HG02798 (cell line): ENCODE measurements around the gene EPB41L5.
"Not testable (repeated sequence)": the region's sequence is repeated elsewhere in the genome, so short reads cannot be mapped to it uniquely, and the experiment has no call there.

ENCODE experiments used
- ATAC-seq: cut with Tn5 transposase; IDR thresholded peaks from one replicate; pipeline ENCODE4 v1.9.1; 2021; ENCODE audit warnings: mild to moderate bottlenecking; ENCODE audit not compliant: unreplicated experiment, poor library complexity

The EPB41L5 gene

DNA sequence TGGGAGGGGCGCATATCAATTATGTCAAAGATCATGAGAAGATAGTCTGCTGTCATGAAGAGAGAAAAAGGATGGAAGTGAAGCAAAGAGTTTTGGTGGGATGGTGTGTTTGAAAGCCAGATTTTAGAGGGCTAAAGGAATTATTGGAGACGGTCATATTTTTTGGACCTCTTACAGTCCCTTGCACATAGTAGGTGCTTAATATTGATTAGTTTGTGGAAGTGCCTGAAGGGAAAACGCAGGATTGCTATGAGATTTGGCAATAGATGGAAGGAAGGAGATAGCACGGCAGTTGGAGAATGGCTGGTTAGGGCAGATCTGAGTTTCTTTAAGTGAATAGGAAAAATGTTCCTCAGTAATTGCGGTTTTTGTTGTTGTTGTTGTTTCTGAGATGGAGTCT, 15.9 kb downstream of the EPB41L5 start:
- ATAC-seq: no peak

DNA sequence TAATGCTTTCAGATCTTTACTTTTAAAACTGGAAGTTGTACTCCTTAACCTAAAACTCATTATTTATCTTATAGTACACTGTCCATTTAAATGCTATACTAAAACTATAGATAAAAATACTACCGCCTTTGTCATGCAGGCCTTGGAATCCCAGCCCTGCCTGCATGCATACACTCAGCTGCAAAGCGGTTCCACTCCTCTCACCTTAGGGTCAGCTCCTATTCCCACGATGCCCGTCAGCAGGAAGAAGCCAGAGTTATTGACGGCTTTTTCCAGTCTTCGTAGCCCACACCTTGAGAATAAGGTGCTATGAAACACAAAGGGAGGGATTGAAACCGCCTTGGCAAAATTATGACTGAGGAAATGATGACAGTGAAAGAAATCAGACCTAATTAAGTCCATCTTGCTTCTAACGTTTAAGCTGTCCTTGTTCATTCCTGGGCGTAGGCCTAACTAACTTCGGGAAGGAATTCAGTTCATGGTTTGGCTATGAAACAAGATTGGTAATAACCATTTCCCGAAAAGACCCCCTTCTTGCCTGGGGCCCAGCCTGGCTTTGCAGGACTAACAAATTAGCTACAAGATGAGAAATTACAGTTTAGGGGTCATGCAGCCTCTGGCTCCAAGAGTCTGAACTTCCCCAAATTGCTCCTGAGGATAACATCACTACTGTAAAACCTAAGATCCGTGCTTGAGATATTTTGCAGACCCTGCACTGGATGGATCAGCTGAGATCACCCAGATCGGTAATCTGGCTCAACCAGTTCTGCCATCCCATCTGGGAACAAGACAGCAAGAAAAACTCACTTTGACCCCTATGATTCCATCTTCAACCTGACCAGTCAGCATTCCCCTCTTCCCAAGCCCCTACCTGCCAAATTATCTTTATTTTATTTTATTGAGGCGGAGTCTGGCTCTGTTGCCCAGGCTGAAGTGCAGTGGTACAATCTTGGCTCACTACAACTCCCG, 17.1 kb downstream of the EPB41L5 start:
- ATAC-seq: no peak

DNA sequence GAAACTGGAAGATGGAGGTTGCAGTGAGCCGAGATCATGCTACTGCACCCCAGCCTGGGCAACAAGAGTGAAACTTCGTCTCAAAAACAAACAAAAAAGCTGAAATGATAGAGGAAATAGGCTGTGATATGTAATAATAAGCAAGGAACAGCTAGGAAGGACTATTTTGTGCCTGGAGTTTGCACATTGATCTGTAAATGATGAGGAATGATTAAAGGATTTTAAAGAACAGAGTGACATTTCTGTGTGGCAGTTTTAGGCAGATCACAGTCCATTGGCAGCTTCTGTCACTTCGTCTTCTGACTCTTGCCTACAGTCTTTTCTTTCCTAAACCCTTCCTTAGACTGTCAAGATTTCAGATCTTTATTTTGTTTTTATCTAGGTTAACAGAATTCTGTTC, 19.4 kb downstream of the EPB41L5 start:
- no peak for ATAC-seq

DNA sequence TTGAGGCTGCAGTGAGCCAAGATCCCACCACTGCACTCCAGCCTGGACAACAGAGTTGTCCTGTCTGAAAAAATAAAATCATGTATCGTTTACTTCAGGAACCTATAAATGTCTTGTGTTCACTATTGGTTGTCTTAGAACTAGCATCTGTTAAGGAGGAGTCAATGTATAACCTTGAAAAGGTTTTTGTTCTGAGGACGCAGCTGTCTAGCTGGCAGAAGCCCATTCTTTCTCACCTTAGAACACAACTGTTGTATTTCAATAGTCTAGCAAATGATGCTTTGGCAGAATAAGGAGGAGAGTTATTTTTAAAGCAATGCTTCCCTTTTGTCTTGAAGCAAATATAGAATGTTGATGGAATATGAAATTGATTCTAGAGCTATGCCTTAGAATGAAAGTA, 21.1 kb downstream of the EPB41L5 start:
- no peak for ATAC-seq

DNA sequence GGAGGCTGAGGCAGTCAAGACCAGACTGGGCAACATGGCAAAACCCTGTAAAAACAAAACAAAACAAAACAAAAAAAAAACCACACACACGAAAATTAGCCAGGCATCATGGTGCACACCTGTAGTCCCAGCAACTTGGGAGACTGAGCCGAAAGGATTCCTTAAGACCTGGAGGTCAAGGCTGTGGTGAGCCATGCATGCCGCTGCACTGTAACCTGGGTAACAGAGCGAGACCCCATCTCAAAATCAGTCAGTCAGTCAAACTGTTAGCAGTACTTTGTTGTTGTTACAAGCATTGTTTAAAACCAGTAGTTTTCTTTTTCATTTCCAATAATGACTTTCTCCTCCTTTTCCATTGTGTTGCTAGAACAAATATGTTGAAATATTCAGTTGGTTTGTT, 21.7 kb downstream of the EPB41L5 start:
- no peak for ATAC-seq

- no peak for ATAC-seq
Observed at GRCh38 chr2:120036145-120036544, 23.3 kb downstream of the EPB41L5 start.

DNA sequence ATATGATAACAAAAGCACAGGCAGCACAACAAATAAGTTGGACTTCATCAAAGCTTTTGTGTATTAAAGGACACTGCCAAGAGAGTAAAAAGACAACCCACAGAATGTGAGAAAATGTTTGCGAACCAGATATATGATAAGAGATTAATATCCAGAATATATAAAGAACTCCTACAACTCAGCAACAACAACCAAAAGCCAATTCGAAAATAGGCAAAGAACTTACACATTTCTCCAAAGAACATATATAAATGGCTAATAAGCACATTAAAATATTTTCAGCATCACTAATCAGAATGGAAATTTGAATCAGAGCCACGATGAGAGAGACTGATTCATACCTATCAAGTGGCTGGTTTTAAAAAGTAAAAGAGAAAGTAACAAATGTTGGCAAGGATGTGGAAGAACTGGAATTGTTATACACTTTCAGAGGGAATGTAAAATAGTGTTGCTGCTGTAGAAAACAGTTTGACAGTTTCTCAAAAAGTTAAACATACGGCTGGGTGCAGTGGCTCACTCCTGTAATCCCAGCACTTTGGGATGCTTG, 25.2 kb downstream of the EPB41L5 start:
- ATAC-seq: no peak

DNA sequence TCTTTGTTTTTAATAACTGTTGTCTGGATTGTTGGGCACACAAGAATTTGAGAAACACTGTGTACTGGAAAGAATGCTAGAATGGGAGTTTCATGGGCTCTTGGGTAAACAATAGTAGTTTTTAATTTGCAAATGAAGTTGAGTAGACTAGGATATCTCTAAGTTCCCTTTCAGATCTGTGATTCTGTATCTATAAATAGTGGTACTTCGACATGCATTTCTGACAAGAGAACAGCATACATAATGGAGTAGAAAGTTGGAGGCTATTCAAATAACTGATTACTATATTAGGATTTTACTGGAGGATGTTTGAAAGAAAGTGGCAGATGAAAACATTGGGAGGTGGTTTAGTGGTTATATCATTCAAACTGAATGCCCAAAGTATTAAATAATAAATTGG, 29.5 kb downstream of the EPB41L5 start:
- no peak for ATAC-seq

GRCh38 chr2:120044336-120044735, 31.5 kb downstream of the EPB41L5 start:
- ATAC-seq: no peak

DNA sequence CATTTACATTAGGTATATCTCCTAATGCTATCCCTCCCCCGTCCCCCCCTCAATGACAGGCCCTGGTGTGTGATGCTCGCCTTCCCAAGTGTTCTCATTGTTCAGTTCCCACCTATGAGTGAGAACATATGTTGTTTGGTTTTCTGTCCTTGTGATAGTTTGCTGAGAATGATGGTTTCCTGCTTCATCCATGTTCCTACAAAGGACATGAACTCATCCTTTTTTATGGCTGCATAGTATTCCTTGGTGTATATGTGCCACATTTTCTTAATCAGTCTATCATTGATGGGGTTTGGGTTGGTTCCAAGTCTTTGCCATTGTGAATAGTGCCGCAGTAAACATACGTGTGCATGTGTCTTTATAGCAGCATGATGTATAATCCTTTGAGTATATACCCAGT, 32.9 kb downstream of the EPB41L5 start:
- not testable (repeated sequence) for ATAC-seq

- not testable (repeated sequence) for ATAC-seq
Observed at GRCh38 chr2:120046252-120046651, 33.4 kb downstream of the EPB41L5 start.

DNA sequence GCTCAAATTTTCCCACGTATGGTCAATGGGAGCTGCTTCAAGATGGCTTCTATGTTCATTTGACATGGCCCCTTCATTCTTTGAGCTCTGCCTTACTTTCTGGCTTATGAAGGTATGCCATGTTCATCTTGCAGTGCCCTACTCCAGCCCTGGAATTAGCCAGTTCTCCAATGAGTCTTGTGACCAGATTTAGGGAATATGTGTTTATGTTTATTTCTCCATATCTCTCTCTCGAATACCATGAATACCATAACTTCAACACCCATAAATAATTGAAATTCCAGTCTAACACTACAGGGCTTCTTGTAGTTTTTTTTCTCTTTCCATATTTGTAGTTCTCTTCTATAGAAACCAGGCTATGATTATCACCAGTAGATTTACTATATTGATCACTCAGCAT, 39.7 kb downstream of the EPB41L5 start:
- no peak for ATAC-seq

DNA sequence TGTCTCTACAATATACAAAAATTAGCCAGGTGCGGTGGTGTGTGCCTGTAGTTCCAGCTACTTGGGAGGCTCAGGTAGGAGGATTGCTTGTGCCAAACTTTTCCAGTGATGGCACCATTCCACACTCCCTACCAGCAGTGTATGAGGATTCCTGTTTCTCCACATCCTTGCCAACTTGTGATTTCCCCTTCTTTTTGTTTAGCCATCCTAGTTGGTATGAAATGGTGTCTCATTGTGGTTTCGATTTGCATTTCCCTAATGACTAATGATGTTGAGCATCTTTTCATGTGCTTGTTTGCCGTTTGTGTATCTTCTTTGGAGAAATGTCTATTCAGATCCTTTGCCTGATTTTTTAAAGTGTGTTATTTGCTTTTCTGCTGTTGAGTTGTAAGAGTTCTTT, 41.0 kb downstream of the EPB41L5 start:
- no peak for ATAC-seq

DNA sequence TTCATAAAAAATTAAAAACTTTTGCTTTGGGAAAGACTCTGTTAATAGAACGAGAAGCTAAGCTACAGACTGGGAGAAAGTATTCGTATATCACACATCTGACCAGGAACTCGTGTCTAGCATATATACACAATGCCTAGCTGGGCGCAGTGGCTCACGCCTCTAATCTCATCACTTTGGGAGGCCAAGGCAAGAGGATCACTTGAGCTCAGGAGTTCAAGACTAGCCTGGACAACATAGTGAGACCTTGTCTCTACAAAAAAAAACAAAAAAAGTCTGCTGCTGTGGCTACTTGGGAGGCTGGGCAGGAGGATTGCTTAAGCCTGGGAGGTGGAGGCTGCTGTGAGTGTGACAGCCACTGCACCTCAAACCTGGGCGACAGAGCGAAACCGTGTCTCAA, 46.6 kb downstream of the EPB41L5 start:
- no peak for ATAC-seq

DNA sequence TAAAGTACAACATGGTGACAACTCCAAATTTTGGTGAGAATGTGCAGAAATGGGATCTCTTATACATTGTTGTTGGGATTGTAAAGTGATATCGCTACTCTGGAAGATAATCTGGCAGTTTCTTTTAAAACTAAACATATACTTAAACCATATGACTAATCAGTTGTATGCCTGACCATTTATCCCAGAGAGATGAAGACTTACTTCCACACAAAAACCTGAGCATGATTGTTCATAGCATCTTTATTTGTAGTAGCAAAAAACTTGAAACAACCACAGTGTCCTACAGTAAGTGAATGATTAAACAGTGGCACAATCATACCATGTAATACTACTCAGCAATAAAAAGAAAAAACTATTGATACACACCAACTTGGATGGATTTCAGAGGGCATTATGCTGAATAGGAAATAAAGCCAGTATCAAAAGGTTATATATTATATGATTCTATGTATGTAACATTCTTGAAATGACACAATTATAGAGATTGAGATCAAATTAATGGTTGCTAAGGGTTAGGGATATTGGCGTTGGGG, 47.3 kb downstream of the EPB41L5 start:
- no peak for ATAC-seq

DNA sequence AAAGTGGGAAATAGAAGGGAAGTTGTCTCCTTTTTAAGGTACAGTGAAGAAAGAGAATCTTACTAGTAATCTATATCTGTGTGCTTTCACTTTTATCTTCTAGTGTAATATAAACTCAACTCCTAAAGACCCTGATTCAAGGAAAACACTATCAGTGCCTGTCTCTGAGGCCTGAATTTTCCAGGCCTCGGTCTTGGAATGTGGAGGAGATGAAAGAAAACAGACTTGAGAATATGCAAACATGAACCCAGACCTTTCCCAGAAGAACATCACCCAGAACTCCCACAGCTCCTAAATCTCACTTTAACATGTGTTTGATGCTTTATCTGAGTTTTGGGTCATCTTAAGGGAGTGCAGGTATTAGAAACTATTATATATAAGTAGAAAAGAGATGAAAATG, 51.8 kb downstream of the EPB41L5 start:
- ATAC-seq: no peak

DNA sequence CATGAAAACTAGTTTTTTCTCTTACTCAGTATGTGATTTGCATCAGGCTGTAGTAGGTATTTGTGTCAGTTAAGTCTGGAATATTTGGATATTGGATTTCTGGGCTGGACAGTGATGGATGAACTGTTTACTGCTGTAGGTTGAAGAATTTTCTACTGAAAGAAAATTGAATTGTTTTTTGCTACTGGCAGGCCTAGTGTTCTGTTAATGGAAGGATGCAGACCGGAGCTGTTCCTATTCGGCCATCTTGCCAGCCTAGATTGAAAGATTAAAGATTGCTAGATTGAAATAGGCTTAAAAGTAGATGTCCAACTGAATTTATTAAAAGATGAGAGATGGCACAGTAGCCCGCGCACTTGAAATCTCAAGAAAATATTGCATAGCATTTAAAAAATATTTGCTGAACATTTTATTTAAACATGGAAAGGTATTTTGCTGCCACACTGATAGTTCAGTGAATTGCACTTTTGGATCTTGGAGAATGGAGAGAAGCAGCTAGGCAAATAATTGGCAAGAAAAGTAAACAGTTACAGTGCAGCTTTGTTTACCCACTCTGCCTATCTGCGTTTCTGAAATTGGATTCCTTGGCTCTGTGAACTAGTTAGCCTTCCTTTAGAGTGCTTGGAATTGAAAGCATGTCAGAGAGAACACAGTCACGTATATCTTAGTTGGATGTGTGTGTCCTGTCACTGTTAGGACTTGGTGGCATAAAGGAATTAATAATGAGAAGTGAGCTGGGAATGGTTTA, 54.1 kb downstream of the EPB41L5 start:
- ATAC-seq: no peak

DNA sequence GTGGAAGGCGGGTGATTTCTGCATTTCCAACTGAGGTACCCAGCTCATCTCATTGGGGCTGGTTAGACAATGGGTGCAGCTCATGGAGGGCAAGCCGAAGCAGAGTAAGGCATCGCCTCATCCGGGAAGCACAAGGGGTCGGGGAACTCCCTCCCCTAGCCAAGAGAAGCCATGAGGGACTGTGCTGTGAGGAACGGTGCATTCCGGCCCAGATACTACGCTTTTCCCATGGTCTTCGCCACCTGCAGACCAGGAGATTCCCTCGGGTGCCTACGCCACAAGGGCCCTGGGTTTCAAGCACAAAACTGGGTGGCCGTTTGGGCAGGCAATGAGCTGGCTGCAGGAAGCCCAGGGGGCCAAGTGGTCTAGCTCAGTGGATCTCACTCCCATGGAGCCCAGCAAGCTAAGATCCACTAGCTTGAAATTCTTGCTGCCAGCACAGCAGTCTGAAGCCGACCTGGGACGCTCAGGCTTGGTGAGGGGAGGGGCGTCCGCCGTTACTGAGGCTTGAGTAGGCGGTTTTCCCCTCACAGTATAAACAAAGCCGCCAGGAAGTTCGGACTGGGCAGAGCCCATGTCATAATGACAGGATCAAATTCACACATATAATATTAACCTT, 55.3 kb downstream of the EPB41L5 start:
- ATAC-seq: not testable (repeated sequence)

GRCh38 chr2:120075545-120075944, 62.7 kb downstream of the EPB41L5 start:
- ATAC-seq: no peak

DNA sequence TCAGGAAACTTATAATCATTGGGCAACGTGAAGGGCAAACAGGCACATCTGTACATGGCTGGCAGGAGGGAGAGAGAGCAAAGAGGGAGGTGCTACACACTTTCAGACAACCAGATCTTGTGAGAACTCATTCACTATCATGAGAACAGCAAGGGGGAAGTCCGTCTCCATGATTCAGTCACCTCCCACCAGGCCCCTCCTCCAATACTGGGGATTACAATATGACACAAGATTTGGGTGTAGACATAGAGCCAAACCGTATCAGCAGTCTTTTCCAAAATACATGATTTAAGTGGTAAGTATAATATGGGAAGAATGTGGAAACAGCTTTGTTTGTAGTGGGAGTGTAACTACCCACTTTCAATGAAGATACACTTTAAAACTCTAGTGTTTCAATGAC, 65.0 kb downstream of the EPB41L5 start:
- ATAC-seq: no peak
